Activated CD4-positive, alpha-beta memory T cell treated with anti-CD3 and anti-CD28 coated beads, Interleukin-2, amount 10 ng/mL, durations not matched to agents 7 days and 5 days (primary cell): ENCODE results near the gene PMEL. TPM values are rescaled to one million over a fixed set of nuclear protein-coding genes. Genes with fewer than 3 reads are reported as not detected.
"Not testable (repeated sequence)": the region's sequence is repeated elsewhere in the genome, so short reads cannot be mapped to it uniquely, and the experiment has no call there.

Experiments
- CTCF ChIA-PET: fragments of 350-600 bp; sonication (Branson Sonifier 250); formaldehyde crosslinking; loops from one replicate; lab custom pipeline; 2021; ENCODE audit warnings: antibody characterized with exemption, inconsistent platforms; lab: Charles Lee
- POLR2A ChIA-PET: fragments of 350-600 bp; sonication (Branson Sonifier 250); formaldehyde crosslinking; loops from one replicate; lab custom pipeline; 2021; ENCODE audit warnings: antibody characterized with exemption; lab: Charles Lee
- DNase-seq: peaks from one replicate; pipeline ENCODE4 v3.0.0-alpha.2; 2020
- H3K27ac Mint-ChIP-seq: one replicate; pipeline ENCODE4 v1.8.0; 2021; ENCODE audit warnings: mild to moderate bottlenecking, mixed read lengths
- H3K27me3 Mint-ChIP-seq: one replicate; pipeline ENCODE4 v1.8.0; 2021; ENCODE audit warnings: mixed read lengths
- H3K36me3 Mint-ChIP-seq: one replicate; pipeline ENCODE4 v1.8.0; 2021; ENCODE audit warnings: low read depth, mixed read lengths
- H3K4me1 Mint-ChIP-seq: one replicate; pipeline ENCODE4 v1.8.0; 2021; ENCODE audit warnings: mixed read lengths
- H3K4me3 Mint-ChIP-seq: one replicate; pipeline ENCODE4 v1.8.0; 2021; ENCODE audit warnings: mild to moderate bottlenecking, mixed read lengths
- H3K9me3 Mint-ChIP-seq: one replicate; pipeline ENCODE4 v1.8.0; 2021; ENCODE audit warnings: mixed read lengths
- total RNA-seq, 2 experiments: library from RNA; stranded (reverse); gene quantifications; one replicate each; pipeline ENCODE4 v1.2.3, GENCODE V29; 2021

The PMEL gene
- total RNA-seq, 2 experiments from 2014 or later = 0.33 to 0.60 TPM

DNA sequence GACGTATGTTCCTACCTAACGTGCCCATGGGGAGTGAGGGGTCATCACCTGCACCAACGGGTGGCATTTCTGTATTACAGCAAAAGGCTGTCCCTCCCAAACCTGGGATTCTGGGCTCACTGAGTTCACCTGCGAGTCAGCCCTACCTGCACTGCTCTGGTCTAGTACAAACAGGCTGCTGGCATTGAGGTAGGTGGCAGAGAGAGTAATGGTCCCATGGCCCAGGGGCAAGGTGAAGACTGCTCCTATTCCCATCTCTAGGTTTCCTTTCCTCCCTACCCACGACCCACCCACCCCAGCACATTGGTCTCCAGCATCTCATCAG, 31.7 kb upstream of the PMEL start:
- ChIA-PET CTCF (interaction anchor here (0.8 to 5.6 kb wide), 16 partner anchors 10 to 259 kb away, joined by 3 to 98 read pairs (median 9); partner anchors contain the start of genes IKZF4, RAB5B, RNF41 and RPL41), POLR2A (interaction anchor here (0.7 to 2.5 kb wide), 8 partner anchors 15 to 259 kb away, joined by 3 to 17 read pairs (median 4); partner anchors contain the start of gene RAB5B)
- Mint-ChIP-seq H3K36me3 (peaks cover 27% of the 10 kb centered on the region), H3K27me3 (no peaks in the 10 kb centered on the region), H3K27ac (no peak overlapping the region), H3K4me1 (peaks cover 38% of the 10 kb centered on the region), H3K9me3 (no peaks in the 10 kb centered on the region), H3K4me3 (peak overlapping the region; percentile 66)
- no peak for DNase-seq

GRCh38 chr12:55996715-55997534, 31.1 kb upstream of the PMEL start, which contains the start of gene SUOX:
Gene SUOX, plus strand, starts transcription at chr12:55997276. Its CDS starts 4,946 bp downstream, at chr12:56002222.
- peaks cover 38% of the 10 kb centered on the region for H3K4me1 Mint-ChIP-seq
- ChIA-PET POLR2A (interaction anchor here (0.7 to 2.5 kb wide), 15 partner anchors 14 to 258 kb away, joined by 3 to 17 read pairs (median 3); partner anchors contain the start of genes RAB5B and ZC3H10), CTCF (interaction anchor here (0.8 to 5.6 kb wide), 25 partner anchors 11 to 259 kb away, joined by 3 to 98 read pairs (median 8); partner anchors contain the start of genes IKZF4, RAB5B, RNF41 and RPL41)
- no peak within 1 kb of the TSS for H3K27ac Mint-ChIP-seq
- H3K9me3 Mint-ChIP-seq = no peaks in the 10 kb centered on the region
- H3K27me3 Mint-ChIP-seq = no peaks in the 10 kb centered on the region
- peak within 1 kb of the TSS; percentile 66 for H3K4me3 Mint-ChIP-seq
- peak; percentile 46 for DNase-seq
- peaks cover 28% of the 10 kb centered on the region for H3K36me3 Mint-ChIP-seq

DNA sequence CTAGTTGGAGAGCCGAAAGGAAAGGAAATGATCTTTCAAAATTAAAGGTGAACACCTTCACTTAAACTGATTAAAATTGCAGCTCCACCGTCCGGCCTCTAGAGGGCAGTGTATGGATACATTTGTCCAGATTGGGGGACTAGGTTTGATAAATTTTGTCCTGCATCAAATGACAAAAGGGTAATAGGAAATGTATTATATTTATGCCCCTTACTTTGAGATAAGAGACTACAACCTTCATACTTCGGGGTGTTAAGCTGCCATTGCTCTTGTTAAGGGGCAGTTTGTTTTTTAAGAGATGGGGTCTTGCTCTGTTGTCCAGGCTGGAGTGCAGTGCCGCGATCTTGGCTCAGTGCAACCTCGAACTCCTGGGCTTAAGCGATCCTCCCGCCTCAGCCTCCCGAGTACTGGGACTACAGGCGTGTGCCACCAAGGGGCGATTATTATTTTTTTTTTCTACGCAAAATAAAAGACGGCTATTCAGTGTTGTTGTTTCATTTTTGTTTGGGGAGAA, 30.4 kb upstream of the PMEL start:
- DNase-seq = peak; percentile 71
- peaks cover 35% of the 10 kb centered on the region for H3K36me3 Mint-ChIP-seq
- peak overlapping the region; percentile 66 for H3K4me3 Mint-ChIP-seq
- H3K9me3 Mint-ChIP-seq = no peaks in the 10 kb centered on the region
- POLR2A ChIA-PET = interaction anchor here (0.6 to 2.5 kb wide), 16 partner anchors 10 to 258 kb away, joined by 3 to 17 read pairs (median 4); partner anchors contain the start of genes IKZF4, RAB5B and ZC3H10
- CTCF ChIA-PET = interaction anchor here (0.6 to 5.6 kb wide), 39 partner anchors 10 to 288 kb away, joined by 3 to 98 read pairs (median 5); partner anchors contain the start of genes BLOC1S1, IKZF4, ORMDL2 and PA2G4
- H3K4me1 Mint-ChIP-seq = peaks cover 38% of the 10 kb centered on the region
- no peaks in the 10 kb centered on the region for H3K27me3 Mint-ChIP-seq
- H3K27ac Mint-ChIP-seq = no peak overlapping the region

- POLR2A ChIA-PET = interaction anchor here (0.9 to 2.5 kb wide), 9 partner anchors 9 to 122 kb away, joined by 3 to 17 read pairs (median 7); partner anchors contain the start of genes IKZF4, RAB5B and ZC3H10
- CTCF ChIA-PET = interaction anchor here (0.6 to 5.6 kb wide), 35 partner anchors 9 to 1282 kb away, joined by 3 to 98 read pairs (median 6); partner anchors contain the start of genes BLOC1S1, IKZF4, ORMDL2 and PA2G4
- no peaks in the 10 kb centered on the region for H3K9me3 Mint-ChIP-seq
Observed at GRCh38 chr12:55995366-55995765, 29.5 kb upstream of the PMEL start.

GRCh38 chr12:55993230-55993853, 27.5 kb upstream of the PMEL start:
- Mint-ChIP-seq H3K27me3 (no peaks in the 10 kb centered on the region), H3K27ac (no peak overlapping the region), H3K4me3 (no peak overlapping the region), H3K9me3 (no peaks in the 10 kb centered on the region), H3K36me3 (peaks cover 52% of the 10 kb centered on the region), H3K4me1 (peaks cover 26% of the 10 kb centered on the region)
- ChIA-PET CTCF (interaction anchor here (0.9 to 4.3 kb wide), 6 partner anchors 8 to 46 kb away, joined by 3 to 61 read pairs (median 6); partner anchors contain the start of gene RAB5B), POLR2A (interaction anchor here (1.0 to 2.3 kb wide), 3 partner anchors 9 to 20 kb away, joined by 3 to 7 read pairs (median 3); partner anchors contain the start of gene RAB5B)
- no peak for DNase-seq

More at GRCh38 chr12:55995366-55995765, 29.5 kb upstream of the PMEL start:
- H3K4me3 Mint-ChIP-seq = no peak overlapping the region
- H3K4me1 Mint-ChIP-seq = peaks cover 38% of the 10 kb centered on the region
- peaks cover 44% of the 10 kb centered on the region for H3K36me3 Mint-ChIP-seq
- DNase-seq = no peak
- no peak overlapping the region for H3K27ac Mint-ChIP-seq
- H3K27me3 Mint-ChIP-seq = no peaks in the 10 kb centered on the region

- H3K36me3 Mint-ChIP-seq = peaks cover 58% of the 10 kb centered on the region
- H3K4me3 Mint-ChIP-seq = no peak overlapping the region
- DNase-seq = no peak
- H3K27me3 Mint-ChIP-seq = no peaks in the 10 kb centered on the region
- H3K27ac Mint-ChIP-seq = no peak overlapping the region
- ChIA-PET CTCF (interaction anchor here (1.2 to 3.4 kb wide), 3 partner anchors 17 to 56 kb away, joined by 4 to 14 read pairs (median 5); partner anchors contain the start of gene RAB5B), POLR2A (interaction anchor here (2.3 kb wide), 1 partner anchor 17 kb away, joined by 7 read pairs; the partner anchor contains the start of gene RAB5B)
- H3K4me1 Mint-ChIP-seq = peaks cover 5% of the 10 kb centered on the region
- H3K9me3 Mint-ChIP-seq = no peaks in the 10 kb centered on the region
Observed at GRCh38 chr12:55991110-55991509, 25.3 kb upstream of the PMEL start.

- peaks cover 46% of the 10 kb centered on the region for H3K36me3 Mint-ChIP-seq
- not testable (repeated sequence) for H3K27ac Mint-ChIP-seq, H3K27me3 Mint-ChIP-seq, H3K4me3 Mint-ChIP-seq, H3K9me3 Mint-ChIP-seq, DNase-seq, H3K4me1 Mint-ChIP-seq
- ChIA-PET CTCF (interaction anchor here (1.5 to 2.7 kb wide), 3 partner anchors 8 to 11 kb away, joined by 3 to 14 read pairs (median 6); partner anchors contain the start of gene RAB5B), POLR2A (interaction anchor here (1.1 to 1.6 kb wide), 3 partner anchors 10 to 58 kb away, joined by 3 to 5 read pairs (median 4); partner anchors contain the start of gene PYM1)
Observed at GRCh38 chr12:55985976-55986375, 20.1 kb upstream of the PMEL start.

- no peak overlapping the region for H3K27ac Mint-ChIP-seq
- H3K27me3 Mint-ChIP-seq = no peaks in the 10 kb centered on the region
- POLR2A ChIA-PET = interaction anchor here (1.0 to 1.6 kb wide), 5 partner anchors 11 to 58 kb away, joined by 3 to 11 read pairs (median 4); partner anchors contain the start of genes PYM1 and RAB5B
- H3K4me1 Mint-ChIP-seq = no peaks in the 10 kb centered on the region
- CTCF ChIA-PET = interaction anchor here (1.2 to 3.9 kb wide), 5 partner anchors 9 to 62 kb away, joined by 3 to 32 read pairs (median 9); partner anchors contain the start of genes RAB5B and SUOX
- H3K4me3 Mint-ChIP-seq = no peak overlapping the region
- H3K36me3 Mint-ChIP-seq = peaks cover 45% of the 10 kb centered on the region
- no peak for DNase-seq
- no peaks in the 10 kb centered on the region for H3K9me3 Mint-ChIP-seq
Observed at GRCh38 chr12:55985341-55985740, 19.5 kb upstream of the PMEL start.

GRCh38 chr12:55984861-55985260, 19.0 kb upstream of the PMEL start:
- peaks cover 44% of the 10 kb centered on the region for H3K36me3 Mint-ChIP-seq
- no peaks in the 10 kb centered on the region for H3K9me3 Mint-ChIP-seq
- H3K4me3 Mint-ChIP-seq = no peak overlapping the region
- no peaks in the 10 kb centered on the region for H3K27me3 Mint-ChIP-seq
- H3K4me1 Mint-ChIP-seq = no peaks in the 10 kb centered on the region
- H3K27ac Mint-ChIP-seq = no peak overlapping the region
- ChIA-PET POLR2A (interaction anchor here (1.0 to 1.6 kb wide), 5 partner anchors 11 to 57 kb away, joined by 3 to 11 read pairs (median 3); partner anchors contain the start of genes PYM1 and RAB5B), CTCF (interaction anchor here (1.2 to 3.9 kb wide), 5 partner anchors 9 to 62 kb away, joined by 3 to 32 read pairs (median 9); partner anchors contain the start of genes RAB5B and SUOX)
- no peak for DNase-seq

- Mint-ChIP-seq H3K36me3 (peaks cover 39% of the 10 kb centered on the region), H3K4me1 (peaks cover 2% of the 10 kb centered on the region), H3K27ac (no peak overlapping the region), H3K27me3 (no peaks in the 10 kb centered on the region), H3K9me3 (no peaks in the 10 kb centered on the region), H3K4me3 (no peak overlapping the region)
- DNase-seq = no peak
- ChIA-PET POLR2A (interaction anchor here (0.8 to 2.0 kb wide), 2 partner anchors 9 to 14 kb away, joined by 3 to 15 read pairs; partner anchors contain the start of genes RAB5B and SUOX), CTCF (interaction anchor here (0.6 to 3.9 kb wide), 7 partner anchors 10 to 1736 kb away, joined by 3 to 32 read pairs (median 5); partner anchors contain the start of genes RAB5B and SUOX)
Observed at GRCh38 chr12:55983232-55983842, 17.5 kb upstream of the PMEL start.
